HG02759 (cell line): ENCODE measurements around the gene SEC24C.
"Not testable (repeated sequence)": the region's sequence is repeated elsewhere in the genome, so short reads cannot be mapped to it uniquely, and the experiment has no call there.

ENCODE experiments used
- ATAC-seq: cut with Tn5 transposase; IDR thresholded peaks from one replicate; pipeline ENCODE4 v1.9.1; 2021; ENCODE audit warnings: mild to moderate bottlenecking, moderate library complexity; ENCODE audit not compliant: unreplicated experiment

Gene SEC24C

GRCh38 chr10:73730153-73730906 is 13.8 kb upstream of the SEC24C start:
- peak; percentile 93 for ATAC-seq

- ATAC-seq: no peak
Measured at GRCh38 chr10:73731588-73732375, 12.4 kb upstream of the SEC24C start.

- no peak for ATAC-seq
Measured at GRCh38 chr10:73732426-73732825, 11.7 kb upstream of the SEC24C start.

- no peak for ATAC-seq
Measured at GRCh38 chr10:73732931-73733623, 11.1 kb upstream of the SEC24C start.

- no peak for ATAC-seq
Measured at GRCh38 chr10:73734028-73734720, 10.0 kb upstream of the SEC24C start.

GRCh38 chr10:73734796-73735305 is 9.3 kb upstream of the SEC24C start:
- no peak for ATAC-seq

GRCh38 chr10:73740501-73741254 is 3.5 kb upstream of the SEC24C start:
- ATAC-seq: not testable (repeated sequence)

GRCh38 chr10:73742454-73742734 is 1.8 kb upstream of the SEC24C start:
- no peak for ATAC-seq

- ATAC-seq: no peak
Measured at GRCh38 chr10:73743327-73743904, 756 bp upstream of the SEC24C start.

- ATAC-seq: peak; percentile 33
Measured at GRCh38 chr10:73744664-73744975, 448 bp downstream of the SEC24C start.

- ATAC-seq: no peak
Measured at GRCh38 chr10:73746721-73747120, 2.5 kb downstream of the SEC24C start.

GRCh38 chr10:73750819-73751218 is 6.6 kb downstream of the SEC24C start:
- no peak for ATAC-seq

GRCh38 chr10:73756183-73756582 is 12.0 kb downstream of the SEC24C start:
- no peak for ATAC-seq

GRCh38 chr10:73758704-73759511 is 14.7 kb downstream of the SEC24C start:
- no peak for ATAC-seq

GRCh38 chr10:73759512-73760115 is 15.4 kb downstream of the SEC24C start:
- ATAC-seq: no peak

- no peak for ATAC-seq
Measured at GRCh38 chr10:73761781-73762180, 17.6 kb downstream of the SEC24C start.

GRCh38 chr10:73762915-73763314 is 18.7 kb downstream of the SEC24C start:
- ATAC-seq: no peak

GRCh38 chr10:73763343-73763742 is 19.2 kb downstream of the SEC24C start:
- no peak for ATAC-seq

- no peak for ATAC-seq
Measured at GRCh38 chr10:73765066-73765465, 20.9 kb downstream of the SEC24C start.
